Stomach (tissue), 9 donors: ENCODE data around the gene LCK. TPM values are rescaled to one million over a fixed set of nuclear protein-coding genes. Genes with fewer than 3 reads are reported as not detected.

Experiments used
- DNase-seq, 2 donors: peaks; one replicate each; pipeline versions ENCODE4 v3.0.0 to v3.0.0-alpha.2; 2013 to 2019
- H3K27ac ChIP-seq, 5 donors: fragments of 200-600 bp in 4 of 5; sonication (generic) in 4 of 5; one replicate each; pipeline ENCODE4 v1.5.1; 2013 to 2019; ENCODE audit warnings: mild to moderate bottlenecking in 1 of 5, moderate library complexity in 1 of 5
- H3K27me3 ChIP-seq, 3 donors: fragments of 200-600 bp; sonication (generic); one replicate each; pipeline ENCODE4 v1.5.1; 2017 to 2019; ENCODE audit warnings: mixed run types in 1 of 3
- H3K36me3 ChIP-seq, 4 donors: fragments of 200-600 bp; sonication (generic); 1 replicate in 3 of 4; 2 replicates in 1 of 4; pipeline ENCODE4 v1.5.1; 2016 to 2019
- H3K4me1 ChIP-seq, 4 donors: fragments of 200-600 bp; sonication (generic); one replicate each; pipeline ENCODE4 v1.5.1; 2016 to 2019
- H3K4me3 ChIP-seq, 4 donors: fragments of 200-600 bp; sonication (generic) in 3 of 4; one replicate each; pipeline ENCODE4 v1.5.1; 2016 to 2019; ENCODE audit warnings: mild to moderate bottlenecking in 1 of 4
- H3K9me3 ChIP-seq, 4 donors: fragments of 200-600 bp; sonication (generic); one replicate each; pipeline ENCODE4 v1.5.1; 2016 to 2019
- EP300 ChIP-seq: sonication (generic); formaldehyde crosslinking; IDR thresholded peaks from one replicate; pipeline ENCODE4 v1.6.1; 2017; ENCODE audit warnings: antibody characterized with exemption
- POLR2A ChIP-seq, 4 donors: fragments of 450-650 bp; IDR thresholded peaks; one replicate each; pipeline ENCODE4 v1.6.1; 2016; ENCODE audit warnings: antibody characterized with exemption in 4 of 4, control low read depth in 2 of 4, mild to moderate bottlenecking in 1 of 4, moderate library complexity in 1 of 4
- POLR2AphosphoS5 ChIP-seq, 3 donors: sonication (generic); formaldehyde crosslinking; IDR thresholded peaks; one replicate each; pipeline ENCODE4 v1.6.1; 2016; ENCODE audit warnings: antibody characterized with exemption in 3 of 3
- WGBS, 5 donors: extraction: QIAGEN DNeasy Blood & Tissue Kit in 3 of 5; methylation state at CpG; one replicate each; pipeline versions ENCODE4 v1.1.5 to v1.1.7; 2013 to 2018; 5-methylcytosine and 5-hydroxymethylcytosine counted together
- intact Hi-C: fragments of 100-400 bp; cut with DNase I; formaldehyde crosslinking; loops from one replicate; pipeline ENCODE4 v1.15.1; 2023; ENCODE audit warnings: low total_unique reads
- polyA plus RNA-seq, 3 donors: library from polyadenylated mRNA; stranded (reverse); fragments of 200-250 nt; gene quantifications; one replicate each; pipeline ENCODE4 v1.2.3, GENCODE V29; 2013
- total RNA-seq, 5 donors: library from RNA; depleted of rRNA; stranded (reverse); fragments of >200 nt; gene quantifications; one replicate each; pipeline versions ENCODE4 v1.1.0 to v1.2.3, GENCODE V29; 2014 to 2016
- TF ChIP-seq, protein P1 (sequence below), 7 experiments: fragments of 450-650 bp in 4 of 7; fragments of 200-600 bp in 3 of 7; sonication (generic) in 3 of 7; IDR thresholded peaks; one replicate each; pipeline ENCODE4 v1.5.1; 2016 to 2019; ENCODE audit warnings: antibody characterized with exemption in 7 of 7, control low read depth in 2 of 7, mild to moderate bottlenecking in 1 of 7
- donor health status: healthy with polysubstance abuse.
- donor health status: Bipolar disorder and iron deficiency.
- donor health status: healthy.

The LCK gene
- total and polyA plus RNA-seq, 8 donors = 0.58 to 6.4 (median 2.2) TPM

DNA sequence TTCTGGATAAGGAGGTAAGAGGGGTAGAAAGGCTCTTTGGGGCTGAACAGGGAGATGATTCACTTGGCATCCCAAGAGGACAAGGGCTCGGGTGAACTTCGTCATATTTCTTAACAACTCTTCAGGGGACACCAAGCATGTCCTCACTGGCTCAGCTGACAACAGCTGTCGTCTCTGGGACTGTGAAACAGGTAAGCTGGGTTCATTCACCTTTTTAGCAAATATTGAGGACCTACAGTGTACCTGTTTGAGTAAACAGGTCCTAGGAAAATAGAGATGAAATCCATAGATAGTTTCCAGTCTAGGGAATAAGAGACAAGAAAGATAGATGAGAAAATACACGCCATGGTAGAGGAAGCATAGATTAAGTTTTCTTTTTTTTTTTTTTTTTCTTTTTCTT is 26.8 kb upstream of the LCK start:
- TF ChIP-seq POLR2AphosphoS5 (IDR thresholded peaks at IDR 0.05) = no peak
- no peak for TF ChIP-seq EP300
- TF ChIP-seq, protein P1, sequence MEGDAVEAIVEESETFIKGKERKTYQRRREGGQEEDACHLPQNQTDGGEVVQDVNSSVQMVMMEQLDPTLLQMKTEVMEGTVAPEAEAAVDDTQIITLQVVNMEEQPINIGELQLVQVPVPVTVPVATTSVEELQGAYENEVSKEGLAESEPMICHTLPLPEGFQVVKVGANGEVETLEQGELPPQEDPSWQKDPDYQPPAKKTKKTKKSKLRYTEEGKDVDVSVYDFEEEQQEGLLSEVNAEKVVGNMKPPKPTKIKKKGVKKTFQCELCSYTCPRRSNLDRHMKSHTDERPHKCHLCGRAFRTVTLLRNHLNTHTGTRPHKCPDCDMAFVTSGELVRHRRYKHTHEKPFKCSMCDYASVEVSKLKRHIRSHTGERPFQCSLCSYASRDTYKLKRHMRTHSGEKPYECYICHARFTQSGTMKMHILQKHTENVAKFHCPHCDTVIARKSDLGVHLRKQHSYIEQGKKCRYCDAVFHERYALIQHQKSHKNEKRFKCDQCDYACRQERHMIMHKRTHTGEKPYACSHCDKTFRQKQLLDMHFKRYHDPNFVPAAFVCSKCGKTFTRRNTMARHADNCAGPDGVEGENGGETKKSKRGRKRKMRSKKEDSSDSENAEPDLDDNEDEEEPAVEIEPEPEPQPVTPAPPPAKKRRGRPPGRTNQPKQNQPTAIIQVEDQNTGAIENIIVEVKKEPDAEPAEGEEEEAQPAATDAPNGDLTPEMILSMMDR (IDR thresholded peaks at IDR 0.05) = no peak
- no peak for TF ChIP-seq POLR2A (IDR thresholded peaks at IDR 0.05)
- H3K27ac ChIP-seq = peak overlapping the region in 2 of 5 donors; percentile 94 to 95
- no peak for DNase-seq
- peaks cover 41 to 71% (median 66%) of the 10 kb centered on the region in 4 donors for H3K36me3 ChIP-seq
- H3K27me3 ChIP-seq = no peaks in the 10 kb centered on the region
- intact Hi-C loops = no loop called here
- 71 to 88% (median 86%) methylated on average over 4 of the region's 4 CpGs for WGBS, 5 donors
- no peaks in the 10 kb centered on the region for H3K9me3 ChIP-seq
- H3K4me3 ChIP-seq = no peak overlapping the region
- H3K4me1 ChIP-seq = peaks cover 28 to 46% (median 35%) of the 10 kb centered on the region in 4 donors

DNA sequence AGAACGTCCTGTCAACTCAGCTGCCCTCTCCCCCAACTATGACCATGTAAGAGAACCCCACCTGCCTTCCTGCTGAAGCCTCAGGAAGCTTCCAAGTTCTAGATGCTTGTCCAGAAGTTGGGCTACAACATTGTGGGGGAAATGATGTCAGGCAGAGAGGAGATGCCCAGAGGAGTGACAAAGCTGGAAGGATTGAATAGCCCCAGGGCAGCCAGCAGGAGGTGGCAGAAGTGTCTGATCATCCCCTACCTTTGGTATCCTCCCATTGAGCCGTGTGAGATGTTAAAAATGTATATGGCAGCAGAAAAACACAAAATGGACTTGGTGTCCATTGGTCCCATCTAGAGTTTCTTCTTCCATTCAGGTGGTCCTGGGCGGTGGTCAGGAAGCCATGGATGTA is 22.3 kb upstream of the LCK start:
- H3K27me3 ChIP-seq = no peaks in the 10 kb centered on the region
- H3K27ac ChIP-seq = no peak overlapping the region
- WGBS, 5 donors = 82 to 85% (median 83%) methylated on average over 3 of the region's 3 CpGs
- H3K4me3 ChIP-seq = no peak overlapping the region
- intact Hi-C loops = no loop called here
- TF ChIP-seq, protein P1 (IDR thresholded peaks at IDR 0.05) = no peak
- no peak for TF ChIP-seq POLR2AphosphoS5 (IDR thresholded peaks at IDR 0.05)
- TF ChIP-seq EP300 = no peak
- TF ChIP-seq POLR2A (IDR thresholded peaks at IDR 0.05) = no peak
- no peak for DNase-seq
- H3K4me1 ChIP-seq = peaks cover 3 to 11% (median 8%) of the 10 kb centered on the region in 4 donors
- peaks cover 69 to 100% (median 99%) of the 10 kb centered on the region in 4 donors for H3K36me3 ChIP-seq
- H3K9me3 ChIP-seq = no peaks in the 10 kb centered on the region

DNA sequence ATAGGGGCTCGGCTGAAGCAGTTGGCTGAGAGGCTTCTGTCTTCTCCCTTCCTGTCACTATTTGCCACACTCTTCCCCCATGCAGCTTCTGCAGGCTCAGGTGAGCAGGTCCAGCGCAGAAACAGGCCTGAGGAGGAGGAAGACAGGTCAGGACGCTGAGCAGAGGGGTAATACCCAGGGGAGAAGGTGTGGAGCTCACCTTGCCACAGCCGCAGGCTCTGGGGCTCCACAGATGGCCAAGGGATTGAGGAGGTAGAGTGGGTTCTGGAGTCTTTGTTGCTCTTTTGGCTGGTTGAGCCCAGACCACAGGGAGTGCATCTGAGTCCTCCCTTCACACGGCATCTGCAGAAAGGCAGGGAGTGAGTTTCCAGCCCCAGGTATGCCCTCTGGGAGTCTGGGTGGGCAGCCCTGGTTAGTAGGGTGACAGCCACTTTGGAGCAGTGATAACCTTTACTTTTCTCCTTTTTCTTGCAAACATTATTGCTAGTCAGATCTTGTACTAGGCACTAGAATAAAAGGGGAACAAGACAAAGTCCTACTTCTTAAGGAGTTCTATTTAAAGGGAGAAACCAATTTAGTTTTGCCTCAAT is 19.1 kb upstream of the LCK start:
- H3K36me3 ChIP-seq = peaks cover 48 to 87% (median 80%) of the 10 kb centered on the region in 4 donors

GRCh38 chr1:32232558-32233304 is 18.3 kb upstream of the LCK start:
- whole genome bisulfite sequencing, 5 donors = 83 to 91% (median 84%) methylated on average over 8 of the region's 8 CpGs
- TF ChIP-seq POLR2AphosphoS5 (IDR thresholded peaks at IDR 0.05) (no peak), EP300 (no peak), POLR2A (IDR thresholded peaks at IDR 0.05) (no peak)
- TF ChIP-seq, protein P1 (IDR thresholded peaks at IDR 0.05) = no peak
- intact Hi-C loops = no loop called here
- Histone ChIP-seq H3K4me1 (no peaks in the 10 kb centered on the region), H3K4me3 (no peak overlapping the region), H3K36me3 (peaks cover 44 to 79% (median 72%) of the 10 kb centered on the region in 4 donors), H3K9me3 (no peaks in the 10 kb centered on the region), H3K27ac (no peak overlapping the region), H3K27me3 (no peaks in the 10 kb centered on the region)
- no peak for DNase-seq

More for the DNA sequence above, 19.1 kb upstream of the LCK start:
- Histone ChIP-seq H3K4me1 (no peaks in the 10 kb centered on the region), H3K27ac (no peak overlapping the region), H3K27me3 (no peaks in the 10 kb centered on the region), H3K9me3 (no peaks in the 10 kb centered on the region), H3K4me3 (no peak overlapping the region)
- intact Hi-C loops = no loop called here
- no peak for DNase-seq
- TF ChIP-seq POLR2AphosphoS5 (IDR thresholded peaks at IDR 0.05) (no peak), POLR2A (IDR thresholded peaks at IDR 0.05) (no peak), EP300 (no peak)
- TF ChIP-seq, protein P1 (IDR thresholded peaks at IDR 0.05) = no peak
- 83 to 89% (median 85%) methylated on average over 4 to 5 of the region's 5 CpGs for WGBS, 5 donors
